Measurements from ENCODE around the gene TPSB2.

The TPSB2 gene

GRCh38 chr16:1218930-1219611 lies 10.9 kb downstream of the TPSB2 start:
- DNase-seq = no peak

DNA sequence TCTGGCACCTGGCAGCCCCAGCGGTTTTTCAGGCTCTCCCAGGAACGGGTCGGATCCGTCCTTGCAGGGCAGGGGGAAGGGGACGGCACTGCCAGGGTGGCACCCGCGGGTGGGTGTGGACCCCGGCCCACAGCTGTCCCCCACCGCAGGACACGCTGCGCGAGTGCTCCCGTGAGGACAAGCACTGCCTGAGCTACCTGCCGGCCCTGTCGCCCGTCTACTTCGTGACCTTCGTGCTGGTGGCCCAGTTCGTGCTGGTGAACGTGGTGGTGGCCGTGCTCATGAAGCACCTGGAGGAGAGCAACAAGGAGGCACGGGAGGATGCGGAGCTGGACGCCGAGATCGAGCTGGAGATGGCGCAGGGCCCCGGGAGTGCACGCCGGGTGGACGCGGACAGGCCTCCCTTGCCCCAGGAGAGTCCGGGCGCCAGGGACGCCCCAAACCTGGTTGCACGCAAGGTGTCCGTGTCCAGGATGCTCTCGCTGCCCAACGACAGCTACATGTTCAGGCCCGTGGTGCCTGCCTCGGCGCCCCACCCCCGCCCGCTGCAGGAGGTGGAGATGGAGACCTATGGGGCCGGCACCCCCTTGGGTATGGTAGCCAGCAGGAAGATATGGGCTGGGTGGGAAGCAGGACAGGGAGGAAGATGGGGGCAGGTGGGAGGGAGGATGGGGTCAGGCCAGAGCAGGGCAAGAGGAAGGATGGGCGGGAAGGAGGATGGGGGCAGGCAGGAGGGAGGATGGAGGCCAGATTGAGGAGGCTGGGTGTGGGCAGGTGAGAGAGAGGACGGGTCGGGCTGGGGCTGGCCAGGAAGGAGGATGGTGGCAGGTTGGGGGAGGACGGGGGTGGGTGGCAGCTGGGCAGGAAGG lies 11.7 kb downstream of the TPSB2 start:
- no peak for DNase-seq

DNA sequence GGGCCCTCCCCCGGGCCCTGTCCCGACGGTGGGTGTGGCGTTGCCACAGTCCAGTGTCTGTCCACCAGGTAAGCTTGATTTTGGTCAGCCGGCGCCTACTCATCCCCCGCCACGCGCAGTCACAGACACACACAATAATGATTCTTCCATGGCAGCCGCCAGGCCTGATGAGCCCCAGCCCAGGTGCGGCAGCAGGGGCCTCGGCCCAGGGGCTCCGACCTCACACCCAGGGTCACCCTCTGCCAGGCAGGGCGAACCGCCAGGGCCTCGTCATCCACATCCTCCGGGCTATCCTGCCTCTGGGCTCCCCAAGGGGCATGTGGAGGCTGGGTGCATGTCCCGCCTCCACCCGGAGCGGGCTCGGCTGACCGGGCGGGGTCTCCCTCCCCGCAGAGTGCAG lies 12.5 kb downstream of the TPSB2 start:
- no peak for DNase-seq

DNA sequence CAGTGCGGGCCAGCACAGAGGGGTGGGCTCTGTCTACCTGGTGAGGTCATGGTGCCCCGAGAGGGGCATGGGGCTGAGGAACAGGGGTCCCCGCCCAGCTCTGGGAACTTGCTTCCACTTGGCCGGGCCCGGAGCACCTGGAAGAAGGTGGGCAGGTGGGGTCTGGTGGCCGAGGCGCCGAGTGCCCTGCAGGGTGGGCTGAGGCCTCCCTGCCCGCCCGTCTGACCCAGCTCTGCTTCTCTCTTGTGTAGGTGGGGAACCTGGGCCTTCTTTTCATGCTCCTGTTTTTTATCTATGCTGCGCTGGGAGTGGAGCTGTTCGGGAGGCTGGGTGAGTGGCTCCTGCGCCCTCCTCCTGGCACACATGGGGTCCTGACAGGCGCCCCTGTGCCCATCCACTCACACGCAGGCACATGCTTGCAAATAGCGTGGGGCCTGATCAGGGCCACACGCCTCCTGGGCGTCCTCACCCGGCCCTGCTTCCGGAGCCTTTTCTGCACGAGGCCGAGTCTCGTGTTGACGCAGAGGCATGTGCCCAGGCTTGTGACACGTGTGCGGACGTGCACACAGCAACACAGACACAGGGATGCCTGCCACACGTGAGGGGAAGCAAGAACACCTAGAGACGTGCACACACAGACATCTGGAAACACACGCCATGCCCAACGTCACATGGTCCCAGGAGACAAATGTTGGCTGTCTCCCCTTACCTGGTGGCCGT lies 13.1 kb downstream of the TPSB2 start:
- DNase-seq = no peak

DNA sequence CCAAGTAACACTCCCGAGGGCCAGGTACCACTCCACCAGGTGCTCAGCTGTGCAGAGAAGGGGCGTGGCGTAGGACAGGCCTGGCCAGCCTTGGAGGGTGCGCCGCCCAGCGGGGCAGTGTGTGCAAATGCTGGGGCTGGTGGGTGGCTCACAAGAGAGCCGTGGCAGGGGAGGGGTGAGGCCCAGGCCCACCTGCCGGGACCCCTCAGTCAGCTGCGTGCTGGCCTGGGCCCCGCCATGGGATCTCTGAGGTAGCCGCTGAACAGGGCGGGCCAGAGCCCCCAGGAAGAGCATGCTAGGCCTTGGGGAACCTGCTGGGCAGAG lies 13.7 kb downstream of the TPSB2 start:
- no peak for DNase-seq

- DNase-seq = no peak
These were observed 14.2 kb downstream of the TPSB2 start for GRCh38 chr16:1215574-1216295.

GRCh38 chr16:1214719-1215118 lies 15.3 kb downstream of the TPSB2 start:
- no peak for DNase-seq

DNA sequence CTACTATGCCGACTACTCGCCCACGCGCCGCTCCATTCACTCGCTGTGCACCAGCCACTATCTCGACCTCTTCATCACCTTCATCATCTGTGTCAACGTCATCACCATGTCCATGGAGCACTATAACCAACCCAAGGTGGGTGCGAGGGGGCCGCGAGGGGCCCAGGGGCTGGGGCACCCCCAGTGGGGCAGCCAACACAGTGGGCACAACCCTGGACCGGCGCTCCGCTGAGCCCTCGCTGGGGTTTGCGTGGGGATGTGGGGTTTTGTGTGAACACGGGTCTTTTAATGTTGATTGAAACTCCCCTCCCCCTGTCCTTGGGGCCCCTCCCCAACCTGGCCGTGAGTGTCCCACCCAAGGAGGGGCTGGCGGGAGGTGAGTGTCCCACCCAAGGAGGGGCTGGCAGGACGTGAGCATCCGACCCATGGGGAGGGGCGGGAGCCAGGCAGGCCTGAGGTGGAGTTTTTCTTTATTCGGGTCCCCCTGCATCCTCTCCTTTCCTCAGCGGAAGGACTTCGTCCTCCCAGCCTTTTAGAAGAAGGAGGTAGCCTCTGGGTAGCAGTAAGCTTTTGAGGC lies 16.1 kb downstream of the TPSB2 start:
- no peak for DNase-seq

- no peak for DNase-seq
These were observed 16.8 kb downstream of the TPSB2 start for GRCh38 chr16:1213231-1213630.

- DNase-seq = no peak
These were observed 17.3 kb downstream of the TPSB2 start for GRCh38 chr16:1212616-1213194.

GRCh38 chr16:1211451-1212268 lies 18.3 kb downstream of the TPSB2 start:
- DNase-seq = no peak

GRCh38 chr16:1210461-1210860 lies 19.5 kb downstream of the TPSB2 start:
- DNase-seq = no peak

DNA sequence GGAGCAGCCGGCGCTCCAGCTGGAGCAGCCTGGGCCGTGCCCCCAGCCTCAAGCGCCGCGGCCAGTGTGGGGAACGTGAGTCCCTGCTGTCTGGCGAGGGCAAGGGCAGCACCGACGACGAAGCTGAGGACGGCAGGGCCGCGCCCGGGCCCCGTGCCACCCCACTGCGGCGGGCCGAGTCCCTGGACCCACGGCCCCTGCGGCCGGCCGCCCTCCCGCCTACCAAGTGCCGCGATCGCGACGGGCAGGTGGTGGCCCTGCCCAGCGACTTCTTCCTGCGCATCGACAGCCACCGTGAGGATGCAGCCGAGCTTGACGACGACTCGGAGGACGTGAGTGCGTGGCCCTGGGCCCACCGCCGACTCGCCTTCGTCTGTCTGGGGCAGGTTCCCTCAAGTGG lies 20.9 kb downstream of the TPSB2 start:
- DNase-seq = no peak

GRCh38 chr16:1208239-1208830 lies 21.6 kb downstream of the TPSB2 start:
- no peak for DNase-seq

DNA sequence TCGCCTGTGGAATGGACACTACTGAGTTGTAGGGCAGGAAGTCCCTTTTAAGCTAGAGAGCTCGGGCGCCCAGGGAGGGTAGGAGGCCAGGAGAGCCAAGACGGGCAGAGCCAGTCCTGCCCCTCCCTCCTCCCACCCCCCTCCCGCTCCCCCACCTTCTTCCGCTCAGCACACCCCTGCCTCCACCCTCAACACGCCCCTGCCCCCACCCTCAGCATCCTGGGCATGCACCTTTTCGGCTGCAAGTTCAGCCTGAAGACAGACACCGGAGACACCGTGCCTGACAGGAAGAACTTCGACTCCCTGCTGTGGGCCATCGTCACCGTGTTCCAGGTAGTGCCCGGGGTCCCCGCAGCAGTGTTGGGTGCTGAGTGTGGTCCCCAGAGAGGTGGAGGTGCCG lies 23.2 kb downstream of the TPSB2 start:
- DNase-seq = no peak

- no peak for DNase-seq
These were observed 23.7 kb downstream of the TPSB2 start for GRCh38 chr16:1206326-1206725.

GRCh38 chr16:1204933-1205332 lies 25.1 kb downstream of the TPSB2 start:
- DNase-seq = no peak

DNA sequence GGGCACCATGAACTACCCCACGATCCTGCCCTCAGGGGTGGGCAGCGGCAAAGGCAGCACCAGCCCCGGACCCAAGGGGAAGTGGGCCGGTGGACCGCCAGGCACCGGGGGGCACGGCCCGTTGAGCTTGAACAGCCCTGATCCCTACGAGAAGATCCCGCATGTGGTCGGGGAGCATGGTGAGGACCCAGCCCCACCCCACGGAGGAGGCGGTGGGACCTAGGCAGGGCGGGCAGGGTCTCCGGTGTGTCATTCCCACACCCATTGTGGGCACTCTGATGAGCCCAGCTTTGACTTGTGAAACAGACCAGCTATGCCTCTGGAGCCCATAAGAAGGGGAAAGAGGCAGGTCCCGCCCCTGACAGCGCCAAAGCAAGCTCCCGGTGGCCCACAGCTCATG lies 27.7 kb downstream of the TPSB2 start:
- no peak for DNase-seq

- DNase-seq = no peak
These were observed 28.5 kb downstream of the TPSB2 start for GRCh38 chr16:1201444-1201843.

GRCh38 chr16:1200014-1200627 lies 29.9 kb downstream of the TPSB2 start:
- no peak for DNase-seq

Measured in NCI-H1092 (cell line).